Femur (tissue), 1 donor: ENCODE data around the gene UPK3B.
"Not testable (repeated sequence)": the region's sequence is repeated elsewhere in the genome, so short reads cannot be mapped to it uniquely, and the experiment has no call there.

ENCODE experiments used
- DNase-seq: peaks from one replicate; pipeline ENCODE4 v3.0.0-alpha.2; 2017

Gene UPK3B

DNA sequence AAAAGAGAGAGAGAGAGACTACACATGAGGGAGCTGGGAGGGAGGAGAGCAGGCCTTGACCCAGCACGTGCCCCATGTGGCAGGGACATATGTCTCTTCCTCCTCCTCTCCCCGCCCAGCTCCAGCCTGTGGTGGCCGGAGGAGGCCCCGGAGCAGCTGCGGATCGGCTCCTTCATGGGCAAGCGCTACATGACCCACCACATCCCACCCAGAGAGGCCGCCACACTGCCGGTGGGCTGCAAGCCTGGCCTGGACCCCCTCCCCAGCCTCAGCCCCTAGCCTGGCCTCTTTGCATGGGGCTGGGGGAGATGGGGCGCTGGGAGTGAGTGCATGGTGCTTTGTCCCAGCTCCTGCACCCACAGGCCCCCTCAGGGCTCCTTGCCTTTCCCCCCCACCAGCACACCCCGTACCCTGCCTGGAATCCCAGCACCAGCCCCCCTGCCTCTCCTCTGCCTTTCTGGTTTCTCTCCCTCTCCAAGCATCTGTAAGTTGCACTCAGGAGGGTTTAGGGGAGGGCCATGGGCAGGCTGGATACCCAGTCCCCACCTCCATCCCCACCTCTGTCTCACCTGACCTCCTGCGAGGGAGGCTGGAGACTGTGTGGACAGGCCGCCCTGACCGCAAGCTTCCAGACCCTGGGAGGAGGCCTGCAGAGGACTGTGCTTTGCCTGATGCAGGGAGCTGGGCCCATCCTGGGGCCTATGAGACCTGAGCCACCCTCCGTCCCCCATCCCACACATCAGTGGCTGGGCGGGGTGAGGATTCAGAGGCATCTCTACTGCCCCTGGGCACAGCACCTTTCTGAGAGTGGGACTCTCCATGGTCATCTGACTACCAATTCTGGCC, 4.8 kb downstream of the UPK3B start:
- peak; percentile 13 for DNase-seq

DNA sequence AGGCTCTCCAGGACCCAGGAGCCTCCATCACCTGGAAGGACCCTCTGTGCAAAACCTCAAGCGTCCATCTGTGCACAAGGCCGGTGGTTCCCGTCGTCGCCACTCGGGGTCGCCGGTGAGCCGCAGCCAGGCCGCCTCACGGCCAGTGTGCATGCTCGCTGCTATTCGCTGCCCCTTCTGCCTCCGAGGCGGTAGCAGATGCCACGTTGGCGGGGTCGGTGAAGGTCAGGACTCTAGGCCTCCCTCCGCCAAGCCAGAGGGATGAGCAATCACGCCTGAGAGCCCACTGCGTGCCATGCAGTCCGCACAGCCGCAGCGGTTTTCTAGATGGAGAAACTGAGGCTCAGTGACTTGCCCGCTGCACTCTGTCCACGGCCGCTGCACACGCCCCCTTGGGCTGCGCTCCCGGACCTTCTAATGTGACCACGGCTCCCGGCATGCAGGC, 5.7 kb downstream of the UPK3B start:
- peak; percentile 53 for DNase-seq

DNA sequence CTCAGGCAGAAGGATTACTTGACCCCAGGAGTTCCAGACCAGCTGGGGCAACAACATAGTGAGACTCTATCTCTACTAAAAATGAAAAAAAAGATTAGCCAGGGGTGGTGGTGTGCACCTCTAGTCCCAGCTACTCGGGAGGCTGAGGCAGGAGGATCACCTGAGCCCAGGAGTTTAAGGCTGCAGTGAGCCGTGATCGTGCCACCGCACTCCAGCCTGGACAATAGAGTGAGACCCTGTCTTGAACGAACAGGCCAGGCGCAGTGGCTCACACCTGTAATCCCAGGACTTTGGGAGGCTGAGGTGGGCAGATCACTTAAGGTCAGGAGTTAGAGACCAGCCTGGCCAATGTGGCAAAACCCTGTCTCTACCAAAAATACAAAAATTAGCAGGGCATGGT, 6.6 kb downstream of the UPK3B start:
- DNase-seq = not testable (repeated sequence)

DNA sequence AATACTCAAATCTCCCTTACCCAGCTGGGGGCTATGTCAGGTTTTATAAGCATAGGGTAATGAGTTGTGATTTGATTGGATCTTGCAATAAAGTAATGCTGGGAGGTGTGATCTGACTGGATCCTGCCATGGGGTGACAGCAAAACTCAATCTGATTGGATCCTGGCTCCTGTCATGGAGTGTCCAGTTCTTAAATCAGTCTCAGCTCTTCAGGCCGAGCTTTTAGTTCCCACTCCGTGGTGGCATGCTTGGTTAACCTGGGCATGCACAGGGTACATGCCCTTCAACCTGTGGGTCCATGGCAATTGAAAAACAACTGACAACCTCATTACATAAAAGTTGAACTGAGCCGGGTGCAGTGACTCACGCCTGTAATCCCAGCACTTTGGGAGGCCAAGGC, 15.8 kb downstream of the UPK3B start:
- DNase-seq = not testable (repeated sequence)

DNA sequence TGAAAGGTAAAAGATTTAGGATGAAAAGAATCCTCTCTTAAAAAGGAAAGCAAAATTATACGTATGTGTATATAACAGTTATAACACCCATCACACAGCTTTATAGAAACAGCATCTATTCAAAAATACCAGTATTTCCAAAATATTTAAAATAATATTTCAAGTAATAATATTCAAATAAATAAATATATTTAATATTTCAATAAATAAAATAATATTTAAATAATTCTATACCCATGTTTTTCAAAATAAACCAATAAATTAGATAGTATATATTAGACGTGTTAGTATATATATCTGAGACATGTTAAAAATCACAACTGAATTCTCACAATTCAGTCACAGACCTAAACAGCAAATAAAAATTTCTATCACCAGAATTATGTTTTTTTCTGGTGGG, 21.3 kb downstream of the UPK3B start:
- not testable (repeated sequence) for DNase-seq

DNA sequence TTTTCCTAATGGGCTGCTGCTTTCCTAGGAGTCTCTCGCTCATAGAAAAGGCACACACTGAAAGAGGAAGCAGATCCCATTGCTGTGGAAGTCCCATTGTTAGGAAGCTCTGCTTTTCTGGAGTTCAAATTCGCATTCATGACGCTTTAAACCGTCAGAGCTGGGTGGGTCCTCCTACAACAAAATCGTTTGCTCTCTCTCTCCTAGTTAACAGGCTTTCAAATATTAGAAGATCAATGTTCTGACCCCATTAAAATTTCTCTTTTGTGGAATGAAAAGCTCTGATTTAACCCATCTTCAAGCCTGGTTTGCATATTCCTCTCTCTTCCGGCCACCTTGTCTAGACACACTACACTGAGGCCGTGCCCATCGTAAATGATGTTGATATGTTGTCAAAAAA, 32.8 kb downstream of the UPK3B start, which contains the start of gene SPDYE16:
Gene SPDYE16, minus strand, starts transcription at position 101 of the 400 bp plus-strand sequence. CDS start 1,838 bp downstream, outside the sequence.
- not testable (repeated sequence) for DNase-seq

DNA sequence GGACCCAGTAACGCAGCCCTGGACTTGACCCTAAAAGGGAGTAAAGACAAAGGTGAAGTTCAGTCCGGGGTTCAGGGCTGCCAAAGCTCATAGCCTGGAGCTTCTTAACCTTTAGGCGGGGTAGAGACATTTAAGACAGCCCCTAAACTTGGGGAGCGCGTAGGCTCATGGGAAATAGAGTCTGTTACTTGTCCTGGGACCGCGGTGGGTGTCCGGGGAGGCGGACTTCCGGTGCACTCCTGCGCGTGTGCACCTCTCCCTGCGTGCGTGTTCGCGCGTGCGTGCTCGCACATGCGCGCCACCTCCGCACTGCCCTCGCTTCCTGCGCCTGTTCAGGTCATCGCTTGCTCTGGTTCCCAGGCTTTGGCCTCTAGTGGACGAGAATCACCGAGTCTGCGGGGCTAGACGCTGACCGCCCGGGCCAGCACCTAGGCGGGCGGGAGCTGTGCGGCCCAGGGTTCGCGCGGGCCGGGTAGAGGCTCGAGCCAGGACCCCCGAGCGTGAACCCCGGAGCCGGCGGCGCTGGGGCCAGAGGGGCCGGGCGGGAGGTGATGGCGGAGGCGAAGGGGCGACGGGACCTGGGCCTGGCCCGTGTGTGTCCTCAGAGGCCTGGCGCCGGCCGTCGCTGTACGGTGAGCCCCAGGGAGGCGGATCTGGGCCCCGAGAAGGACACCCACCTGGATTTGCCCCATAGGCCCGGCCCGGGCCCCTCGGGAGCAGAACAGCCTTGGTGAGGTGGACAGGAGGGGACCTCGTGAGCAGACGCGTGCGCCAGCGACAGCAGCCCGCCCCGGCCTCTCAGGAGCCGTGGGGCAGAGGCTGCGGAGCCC, 38.9 kb downstream of the UPK3B start:
- peak; percentile 92 for DNase-seq

DNA sequence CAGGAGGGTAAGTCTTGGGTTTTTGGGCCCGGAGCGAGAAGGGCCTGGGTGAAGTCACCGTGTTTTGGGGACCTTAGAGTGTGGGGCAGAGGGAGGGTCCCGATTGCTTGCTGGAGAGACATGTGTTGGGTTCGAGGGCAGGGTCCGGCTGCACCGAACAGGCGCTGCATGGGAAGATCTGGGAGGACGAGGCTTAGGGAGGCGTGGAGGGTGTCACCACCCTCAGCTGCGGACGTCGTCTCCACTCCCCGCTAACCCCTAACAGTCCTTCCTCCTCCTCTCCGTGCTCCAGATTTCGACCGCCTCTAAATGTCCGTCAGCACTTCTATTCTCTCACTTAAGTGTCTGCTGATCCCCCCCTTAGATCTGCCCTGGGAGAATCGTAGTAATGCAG, 39.5 kb downstream of the UPK3B start:
- not testable (repeated sequence) for DNase-seq

DNA sequence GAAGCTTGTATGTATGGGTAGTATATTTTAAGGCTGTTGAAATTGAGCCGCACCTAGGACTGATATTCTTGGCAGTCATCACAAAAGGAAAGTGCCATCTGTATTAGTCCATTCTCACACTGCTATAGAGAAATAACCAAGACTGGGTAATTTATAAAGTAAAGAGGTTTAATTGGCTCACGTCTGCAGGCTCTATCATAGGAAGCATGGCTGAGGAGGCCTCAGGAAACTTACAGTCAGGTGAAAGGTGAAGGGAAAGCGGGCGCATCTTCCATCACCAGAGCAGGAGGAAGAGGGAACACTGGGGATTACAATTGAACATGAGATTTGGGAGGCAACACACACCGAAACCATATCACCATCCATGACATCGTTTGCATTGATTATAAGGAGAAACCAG, 41.6 kb downstream of the UPK3B start:
- not testable (repeated sequence) for DNase-seq

DNA sequence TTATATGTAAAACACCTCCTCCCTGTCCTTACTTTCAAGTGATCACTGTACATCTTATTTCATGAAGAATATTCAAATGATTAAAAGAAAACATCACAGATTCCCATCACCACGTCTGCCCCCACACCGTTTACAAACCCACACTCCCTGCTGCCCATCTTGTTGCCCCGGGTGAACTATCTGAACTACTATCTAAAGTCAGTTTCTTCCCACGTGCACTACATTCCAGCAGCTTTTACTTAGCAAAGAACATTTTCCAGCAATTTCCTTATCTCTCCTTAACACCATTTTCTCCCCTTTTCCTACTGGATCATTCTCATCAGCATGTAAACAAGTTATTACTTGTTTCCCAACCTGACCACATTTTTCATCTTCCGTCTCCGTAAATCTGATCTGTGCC, 49.3 kb downstream of the UPK3B start:
- DNase-seq = not testable (repeated sequence)

DNA sequence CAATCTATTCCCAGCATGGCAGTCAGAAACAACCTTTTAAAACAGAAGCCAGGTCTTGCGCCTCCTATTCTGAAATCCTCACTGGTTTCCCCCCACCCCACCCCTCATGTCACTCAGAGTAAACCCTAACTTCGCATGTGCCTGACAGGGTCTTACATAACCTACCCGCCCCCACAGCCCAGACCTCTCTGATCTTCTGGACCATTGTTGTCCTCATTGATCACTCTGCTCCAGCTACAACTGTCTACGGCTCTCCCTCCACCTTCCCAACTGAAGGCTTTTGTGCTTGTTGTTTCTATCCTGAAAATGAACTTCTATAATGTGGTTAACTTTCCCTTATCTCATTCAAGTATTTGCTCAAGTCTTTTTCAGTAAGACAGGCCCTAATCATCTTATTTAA, 49.8 kb downstream of the UPK3B start:
- not testable (repeated sequence) for DNase-seq

DNA sequence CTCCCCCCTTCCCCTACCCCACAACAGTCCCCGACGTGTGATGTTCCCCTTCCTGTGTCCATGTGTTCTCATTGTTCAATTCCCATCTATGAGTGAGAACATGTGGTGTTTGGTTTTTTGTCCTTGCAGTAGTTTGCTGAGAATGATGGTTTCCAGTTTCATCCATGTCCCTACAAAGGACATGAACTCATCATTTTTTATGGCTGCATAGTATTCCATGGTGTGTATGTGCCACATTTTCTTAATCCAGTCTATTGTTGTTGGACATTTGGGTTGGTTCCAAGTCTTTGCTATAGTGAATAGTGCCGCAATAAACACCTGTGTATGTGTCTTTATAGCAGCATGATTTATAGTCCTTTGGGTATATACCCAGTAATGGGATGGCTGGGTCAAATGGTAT, 51.0 kb downstream of the UPK3B start:
- DNase-seq = not testable (repeated sequence)

DNA sequence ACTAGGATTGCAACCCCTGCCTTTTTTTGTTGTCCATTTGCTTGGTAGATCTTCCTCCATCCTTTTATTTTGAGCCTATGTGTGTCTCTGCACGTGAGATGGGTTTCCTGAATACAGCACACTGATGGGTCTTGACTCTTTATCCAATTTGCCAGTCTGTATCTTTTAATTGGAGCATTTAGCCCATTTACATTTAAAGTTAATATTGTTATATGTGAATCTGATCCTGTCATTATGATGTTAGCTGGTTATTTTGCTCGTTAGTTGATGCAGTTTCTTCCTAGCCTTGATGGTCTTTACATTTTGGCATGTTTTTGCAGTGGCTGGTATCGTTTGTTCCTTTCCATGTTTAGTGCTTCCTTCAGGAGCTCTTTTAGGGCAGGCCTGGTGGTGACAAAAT, 54.6 kb downstream of the UPK3B start:
- not testable (repeated sequence) for DNase-seq
